GM19455 (cell line): Measurements from ENCODE around the gene CEP295NL.
"Not testable (repeated sequence)": the region's sequence is repeated elsewhere in the genome, so short reads cannot be mapped to it uniquely, and the experiment has no call there.

ENCODE experiments used
- ATAC-seq: cut with Tn5 transposase; IDR thresholded peaks from one replicate; pipeline ENCODE4 v1.9.1; 2021; ENCODE audit not compliant: unreplicated experiment

CEP295NL gene

GRCh38 chr17:78910497-78911284 lies 7.7 kb upstream of the CEP295NL start:
- no peak for ATAC-seq

GRCh38 chr17:78908426-78908825 lies 5.4 kb upstream of the CEP295NL start:
- ATAC-seq: no peak

- no peak for ATAC-seq
Observed at GRCh38 chr17:78905541-78905940, 2.5 kb upstream of the CEP295NL start.

GRCh38 chr17:78905116-78905515 lies 2.1 kb upstream of the CEP295NL start:
- no peak for ATAC-seq

GRCh38 chr17:78904371-78904770 lies 1.4 kb upstream of the CEP295NL start:
- no peak for ATAC-seq

- not testable (repeated sequence) for ATAC-seq
Observed at GRCh38 chr17:78902231-78902630, 770 bp downstream of the CEP295NL start.

- ATAC-seq: no peak
Observed at GRCh38 chr17:78901806-78902205, 1.2 kb downstream of the CEP295NL start.

- no peak for ATAC-seq
Observed at GRCh38 chr17:78900816-78901215, 2.2 kb downstream of the CEP295NL start.

- no peak for ATAC-seq
Observed at GRCh38 chr17:78899361-78900260, 3.4 kb downstream of the CEP295NL start.

GRCh38 chr17:78898947-78899346 lies 4.1 kb downstream of the CEP295NL start:
- no peak for ATAC-seq

GRCh38 chr17:78898075-78898836 lies 4.7 kb downstream of the CEP295NL start:
- no peak for ATAC-seq

- ATAC-seq: no peak
Observed at GRCh38 chr17:78897664-78898047, 5.3 kb downstream of the CEP295NL start.

- ATAC-seq: no peak
Observed at GRCh38 chr17:78896834-78897663, 6.0 kb downstream of the CEP295NL start.

- ATAC-seq: no peak
Observed at GRCh38 chr17:78896091-78896833, 6.7 kb downstream of the CEP295NL start.

- ATAC-seq: no peak
Observed at GRCh38 chr17:78895322-78895721, 7.7 kb downstream of the CEP295NL start.

- ATAC-seq: no peak
Observed at GRCh38 chr17:78893684-78894083, 9.3 kb downstream of the CEP295NL start.

- no peak for ATAC-seq
Observed at GRCh38 chr17:78892936-78893379, 10.0 kb downstream of the CEP295NL start.

GRCh38 chr17:78892520-78892919 lies 10.5 kb downstream of the CEP295NL start:
- no peak for ATAC-seq

GRCh38 chr17:78892062-78892456 lies 10.9 kb downstream of the CEP295NL start:
- ATAC-seq: no peak
